Thyroid gland (tissue), 4 donors: ENCODE results near the gene TANC1.

ENCODE experiments used
- CTCF ChIP-seq, 6 experiments: fragments of 200-600 bp in 3 of 6; fragments of 450-650 bp in 3 of 6; sonication (generic) in 3 of 6; IDR thresholded peaks; one replicate each; pipeline ENCODE4 v1.5.1; 2016 to 2019; ENCODE audit warnings: antibody characterized with exemption in 6 of 6, mild to moderate bottlenecking in 2 of 6, inconsistent platforms in 1 of 6, moderate library complexity in 1 of 6
- POLR2A ChIP-seq, 2 donors: fragments of 450-650 bp; IDR thresholded peaks; one replicate each; pipeline ENCODE4 v1.6.1; 2017; ENCODE audit warnings: antibody characterized with exemption in 2 of 2, mild to moderate bottlenecking in 2 of 2, moderate library complexity in 1 of 2

- TF ChIP-seq CTCF (IDR thresholded peaks at IDR 0.05) (no peak), POLR2A (IDR thresholded peaks at IDR 0.05) (no peak)
Measured at GRCh38 chr2:159204381-159205144, 236.1 kb downstream of the TANC1 start.
